Measurements from ENCODE around the gene PSIP1.

The PSIP1 gene

DNA sequence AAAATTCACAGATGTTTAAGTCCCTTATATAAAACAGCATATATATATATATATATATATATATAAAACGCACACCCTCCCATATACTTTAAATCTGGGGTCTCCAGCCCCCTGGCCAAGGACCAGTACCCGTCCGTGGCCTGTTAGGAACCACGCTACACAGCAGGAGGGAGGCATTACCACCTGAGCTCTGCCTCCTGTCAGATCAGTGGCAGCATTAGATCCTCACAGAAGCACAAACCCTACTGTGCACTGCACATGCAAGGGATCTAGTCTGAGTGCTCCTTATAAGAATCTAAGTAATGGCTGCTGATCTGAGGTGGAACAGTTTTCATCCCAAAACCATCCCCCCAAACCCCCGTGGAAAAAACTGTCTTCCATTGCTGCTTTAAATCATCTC lies 9.0 kb downstream of the PSIP1 start:
- TF ChIP-seq, protein P1, sequence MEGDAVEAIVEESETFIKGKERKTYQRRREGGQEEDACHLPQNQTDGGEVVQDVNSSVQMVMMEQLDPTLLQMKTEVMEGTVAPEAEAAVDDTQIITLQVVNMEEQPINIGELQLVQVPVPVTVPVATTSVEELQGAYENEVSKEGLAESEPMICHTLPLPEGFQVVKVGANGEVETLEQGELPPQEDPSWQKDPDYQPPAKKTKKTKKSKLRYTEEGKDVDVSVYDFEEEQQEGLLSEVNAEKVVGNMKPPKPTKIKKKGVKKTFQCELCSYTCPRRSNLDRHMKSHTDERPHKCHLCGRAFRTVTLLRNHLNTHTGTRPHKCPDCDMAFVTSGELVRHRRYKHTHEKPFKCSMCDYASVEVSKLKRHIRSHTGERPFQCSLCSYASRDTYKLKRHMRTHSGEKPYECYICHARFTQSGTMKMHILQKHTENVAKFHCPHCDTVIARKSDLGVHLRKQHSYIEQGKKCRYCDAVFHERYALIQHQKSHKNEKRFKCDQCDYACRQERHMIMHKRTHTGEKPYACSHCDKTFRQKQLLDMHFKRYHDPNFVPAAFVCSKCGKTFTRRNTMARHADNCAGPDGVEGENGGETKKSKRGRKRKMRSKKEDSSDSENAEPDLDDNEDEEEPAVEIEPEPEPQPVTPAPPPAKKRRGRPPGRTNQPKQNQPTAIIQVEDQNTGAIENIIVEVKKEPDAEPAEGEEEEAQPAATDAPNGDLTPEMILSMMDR (IDR thresholded peaks at IDR 0.05; ENCODE audit: insufficient read depth, missing control alignments): no peak
- FAIRE-seq: no peak
- no peak for DNase-seq (ENCODE audit: insufficient read length, low spot score)

- DNase-seq (ENCODE audit: insufficient read length, low spot score): no peak
- no peak for FAIRE-seq
- TF ChIP-seq, protein P1 (IDR thresholded peaks at IDR 0.05; ENCODE audit: insufficient read depth, missing control alignments): no peak
These were observed 9.6 kb downstream of the PSIP1 start for GRCh38 chr9:15501179-15501578.

DNA sequence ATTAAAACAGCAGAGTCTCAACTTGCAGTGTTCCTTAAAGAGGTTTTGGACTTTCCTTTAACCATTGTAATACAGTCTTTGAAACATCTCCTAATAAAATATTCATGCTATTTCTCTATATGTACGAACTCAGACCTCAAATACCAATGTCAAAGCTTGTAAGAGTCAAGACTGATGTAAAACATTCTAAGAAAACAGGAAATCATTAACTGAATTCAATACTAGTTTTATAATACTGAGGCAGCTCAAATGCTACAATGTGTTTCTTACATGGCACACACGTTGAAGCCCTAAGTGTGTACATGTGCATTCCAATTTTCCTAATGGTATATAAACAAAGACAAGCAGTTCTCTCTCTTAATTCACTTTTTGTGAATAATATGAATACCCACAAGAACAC lies 11.6 kb downstream of the PSIP1 start:
- TF ChIP-seq, protein P1 (IDR thresholded peaks at IDR 0.05; ENCODE audit: insufficient read depth, missing control alignments): no peak
- FAIRE-seq: no peak

DNA sequence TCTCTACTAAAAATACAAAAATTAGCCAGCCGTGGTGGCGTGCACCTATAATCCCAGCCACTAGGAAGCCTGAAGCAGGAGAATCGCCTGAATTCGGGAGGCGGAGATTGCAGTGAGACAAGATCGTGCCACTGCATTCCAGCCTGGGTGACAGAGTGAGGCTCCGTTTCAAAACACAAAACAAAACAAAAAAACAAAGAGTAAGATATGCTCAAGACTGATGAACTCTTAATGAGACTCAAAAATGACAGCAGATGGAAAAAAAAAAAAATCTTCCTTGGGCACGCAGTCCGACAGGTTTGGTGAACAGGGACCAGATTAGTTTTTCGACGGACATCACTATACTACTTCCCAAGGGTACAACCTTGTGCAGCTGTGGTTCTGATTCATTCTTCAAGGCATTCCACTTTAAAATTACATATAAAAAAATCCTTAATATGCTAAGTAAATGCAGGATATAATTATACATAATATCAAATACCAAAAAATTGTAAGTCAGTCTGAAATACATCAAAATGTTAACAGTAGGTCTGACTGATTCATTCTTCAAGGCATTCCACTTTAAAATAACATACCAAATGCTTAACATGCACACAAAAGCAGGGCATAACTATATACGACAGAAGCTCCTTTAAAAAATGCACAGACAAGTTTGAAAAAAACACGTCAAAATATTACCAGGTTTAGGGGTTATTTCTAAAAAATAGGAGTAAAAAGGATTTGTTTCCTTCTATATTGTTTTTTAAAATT lies 12.3 kb downstream of the PSIP1 start:
- TF ChIP-seq, protein P1 (IDR thresholded peaks at IDR 0.05; ENCODE audit: insufficient read depth, missing control alignments): no peak
- DNase-seq (ENCODE audit: insufficient read length, low spot score): no peak
- no peak for FAIRE-seq

More for the DNA sequence above, 11.6 kb downstream of the PSIP1 start:
- DNase-seq (ENCODE audit: insufficient read length, low spot score): no peak

DNA sequence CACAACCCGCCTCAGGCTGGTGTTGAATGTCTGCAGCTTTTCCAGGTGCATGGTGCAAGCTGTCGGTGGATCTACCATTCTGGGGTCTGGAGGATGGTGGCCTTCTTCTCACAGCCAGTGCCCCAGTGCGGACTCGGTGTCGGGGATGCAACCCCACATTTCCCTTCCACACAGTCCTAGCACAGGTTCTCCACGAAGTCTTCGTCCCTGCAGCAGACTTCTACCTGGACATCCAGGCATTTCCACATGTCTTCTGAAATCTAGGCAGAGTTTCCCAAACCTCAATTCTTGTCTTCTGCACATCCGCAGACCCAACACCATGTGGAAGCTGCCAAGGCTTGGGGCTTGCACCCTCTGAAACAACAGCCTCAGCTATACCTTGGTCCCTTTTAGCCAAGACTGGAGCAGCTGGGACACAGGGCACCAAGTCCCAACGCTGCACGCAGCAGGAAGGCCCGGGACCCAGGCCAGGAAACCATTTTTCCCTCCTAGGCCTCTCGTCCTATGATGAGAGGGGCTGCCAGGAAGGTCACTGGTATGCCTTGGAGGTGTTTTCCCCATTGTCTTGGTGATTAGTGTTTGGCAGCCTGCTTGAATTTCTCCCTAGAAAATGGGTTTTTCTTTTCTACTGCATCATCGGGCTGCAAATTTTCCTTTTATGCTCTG lies 18.2 kb downstream of the PSIP1 start:
- no peak for FAIRE-seq
- DNase-seq (ENCODE audit: insufficient read length, low spot score): no peak
- TF ChIP-seq, protein P1 (IDR thresholded peaks at IDR 0.05; ENCODE audit: insufficient read depth, missing control alignments): no peak

GRCh38 chr9:15491950-15492349 lies 18.8 kb downstream of the PSIP1 start:
- FAIRE-seq: no peak
- no peak for DNase-seq (ENCODE audit: insufficient read length, low spot score)
- TF ChIP-seq, protein P1 (IDR thresholded peaks at IDR 0.05; ENCODE audit: insufficient read depth, missing control alignments): no peak
